Brain microvascular endothelial cell (primary cell): ENCODE data around the gene CDHR2.

Experiments used
- DNase-seq: peaks from one replicate; pipeline ENCODE4 v3.0.0-alpha.2; 2020
- H3K27ac ChIP-seq: fragments of 250-450 bp; sonication (Bioruptor Pico); 2 replicates; pipeline ENCODE4 v1.5.1; 2020; ENCODE audit warnings: mild to moderate bottlenecking, moderate library complexity
- H3K27me3 ChIP-seq: fragments of 250-450 bp; sonication (Bioruptor Pico); replicated peaks from 2 replicates; pipeline ENCODE4 v1.5.1; 2020; ENCODE audit warnings: mild to moderate bottlenecking
- H3K36me3 ChIP-seq: fragments of 250-450 bp; sonication (Bioruptor Pico); replicated peaks from 2 replicates; pipeline ENCODE4 v1.5.1; 2020; ENCODE audit warnings: mild to moderate bottlenecking
- H3K4me3 ChIP-seq: 2 replicates; pipeline ENCODE4 v1.5.1; 2011; ENCODE audit warnings: low read depth, mild to moderate bottlenecking, control low read depth, low read length, moderate library complexity
- CTCF ChIP-seq: IDR thresholded peaks from 2 replicates; pipeline ENCODE4 v1.5.1; 2011; ENCODE audit warnings: low read depth, mild to moderate bottlenecking, moderate library complexity, low read length, control low read depth, inconsistent platforms; ENCODE audit errors: missing control alignments
- in situ Hi-C: cut with HindIII; loops from 2 replicates; pipeline ENCODE4 v1.10.0; 2017; ENCODE audit warnings: low sequenced_read_pairs, low pct_ligation_motif_present

The CDHR2 gene

DNA sequence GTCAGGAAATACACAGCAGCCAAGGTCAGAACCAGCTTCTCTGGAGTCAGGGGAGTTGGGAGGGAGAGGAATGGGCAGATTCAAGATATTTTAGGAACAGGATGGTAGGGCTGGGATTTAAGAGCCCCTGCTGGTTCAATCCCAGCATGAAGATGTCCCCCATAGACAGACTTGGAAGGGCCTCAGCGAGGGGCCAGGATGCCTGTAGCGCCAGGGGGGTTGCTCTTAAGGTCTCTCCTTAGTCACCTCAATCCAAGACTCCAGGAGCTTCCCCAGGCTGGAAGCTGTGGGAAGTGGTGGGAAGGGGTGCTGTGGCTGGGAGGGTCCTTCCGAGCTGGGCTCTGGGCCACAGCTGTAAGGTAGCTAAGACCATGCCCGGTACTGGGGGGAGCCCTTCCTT, 90.1 kb downstream of the CDHR2 start:
- no peak for TF ChIP-seq CTCF
- H3K27ac ChIP-seq, result no peak overlapping the region
- in situ Hi-C loops, result no loop called here
- no peaks in the 10 kb centered on the region for H3K36me3 ChIP-seq
- H3K27me3 ChIP-seq, result peaks cover 4% of the 10 kb centered on the region
- DNase-seq, result no peak
- no peak overlapping the region for H3K4me3 ChIP-seq

DNA sequence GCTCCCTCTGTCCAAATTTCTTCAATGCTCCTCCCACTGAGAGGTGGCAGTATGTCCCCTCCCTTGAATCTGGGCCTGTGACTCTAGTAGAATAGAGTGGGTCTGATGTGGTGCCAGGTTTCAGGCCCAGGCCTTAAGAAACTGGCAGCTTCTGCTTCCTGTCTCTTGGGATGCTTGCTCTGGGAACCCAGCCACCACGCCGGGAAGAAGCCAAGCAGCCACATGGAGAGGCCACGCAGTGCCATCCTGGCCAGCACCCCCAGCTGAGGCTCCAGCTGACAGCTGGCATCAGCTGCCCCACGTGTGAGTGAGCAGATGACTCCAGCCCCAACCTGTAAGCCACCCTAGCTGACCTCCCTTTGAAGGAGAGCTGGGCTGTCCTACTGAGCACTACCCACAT, 90.8 kb downstream of the CDHR2 start:
- Histone ChIP-seq H3K36me3 (no peaks in the 10 kb centered on the region), H3K4me3 (no peak overlapping the region), H3K27me3 (peaks cover 1% of the 10 kb centered on the region), H3K27ac (no peak overlapping the region)
- DNase-seq, result no peak
- no peak for TF ChIP-seq CTCF
- in situ Hi-C loops, result no loop called here

GRCh38 chr5:176640616-176641015, 91.5 kb downstream of the CDHR2 start:
- Histone ChIP-seq H3K4me3 (no peak overlapping the region), H3K36me3 (no peaks in the 10 kb centered on the region), H3K27ac (no peak overlapping the region), H3K27me3 (no peaks in the 10 kb centered on the region)
- TF ChIP-seq CTCF, result no peak
- DNase-seq, result no peak
- in situ Hi-C loops, result no loop called here

DNA sequence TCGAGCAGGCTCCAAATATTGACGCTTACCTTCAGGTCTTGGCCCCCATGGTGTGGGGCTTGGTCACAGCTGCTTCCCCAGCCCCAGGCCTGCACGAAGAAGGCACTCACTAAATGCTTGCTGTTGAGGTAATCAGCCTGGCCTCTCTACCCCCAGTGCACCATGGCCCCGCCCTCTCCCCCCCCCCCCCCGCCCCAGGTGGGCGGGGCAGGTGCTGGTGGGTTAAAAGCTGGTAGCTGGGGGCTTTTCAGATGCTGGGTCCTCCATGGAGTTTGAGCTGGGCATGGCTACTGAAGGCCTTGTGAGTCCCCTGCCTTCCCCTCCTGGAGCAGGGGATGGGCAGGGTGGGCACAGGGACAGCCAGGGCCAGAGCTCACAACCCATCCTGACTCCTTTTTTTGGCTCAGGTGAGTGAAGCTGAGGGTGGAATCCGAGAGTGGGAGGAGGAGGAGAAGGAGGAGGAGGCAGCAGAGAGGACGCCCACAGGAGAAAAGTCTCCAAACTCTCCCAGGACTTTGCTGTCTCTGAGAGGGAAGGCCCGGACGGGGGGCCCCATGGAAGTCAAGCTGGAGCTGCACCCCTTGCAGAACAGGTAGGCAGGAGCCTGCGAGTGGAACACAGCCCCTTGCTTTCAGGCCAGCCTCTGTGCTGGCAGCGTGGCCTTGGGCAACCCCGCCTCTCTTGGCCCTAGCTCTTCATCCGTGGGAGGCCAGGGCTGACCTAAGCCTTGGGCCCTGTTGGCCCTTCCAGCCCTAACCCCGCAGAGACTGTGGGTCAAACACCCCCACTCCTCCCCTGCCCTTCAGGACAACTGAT, 93.7 kb downstream of the CDHR2 start:
- TF ChIP-seq CTCF, result no peak
- no peak for DNase-seq
- H3K27me3 ChIP-seq, result no peaks in the 10 kb centered on the region
- no peaks in the 10 kb centered on the region for H3K36me3 ChIP-seq
- H3K4me3 ChIP-seq, result no peak overlapping the region
- in situ Hi-C loops, result no loop called here
- no peak overlapping the region for H3K27ac ChIP-seq

DNA sequence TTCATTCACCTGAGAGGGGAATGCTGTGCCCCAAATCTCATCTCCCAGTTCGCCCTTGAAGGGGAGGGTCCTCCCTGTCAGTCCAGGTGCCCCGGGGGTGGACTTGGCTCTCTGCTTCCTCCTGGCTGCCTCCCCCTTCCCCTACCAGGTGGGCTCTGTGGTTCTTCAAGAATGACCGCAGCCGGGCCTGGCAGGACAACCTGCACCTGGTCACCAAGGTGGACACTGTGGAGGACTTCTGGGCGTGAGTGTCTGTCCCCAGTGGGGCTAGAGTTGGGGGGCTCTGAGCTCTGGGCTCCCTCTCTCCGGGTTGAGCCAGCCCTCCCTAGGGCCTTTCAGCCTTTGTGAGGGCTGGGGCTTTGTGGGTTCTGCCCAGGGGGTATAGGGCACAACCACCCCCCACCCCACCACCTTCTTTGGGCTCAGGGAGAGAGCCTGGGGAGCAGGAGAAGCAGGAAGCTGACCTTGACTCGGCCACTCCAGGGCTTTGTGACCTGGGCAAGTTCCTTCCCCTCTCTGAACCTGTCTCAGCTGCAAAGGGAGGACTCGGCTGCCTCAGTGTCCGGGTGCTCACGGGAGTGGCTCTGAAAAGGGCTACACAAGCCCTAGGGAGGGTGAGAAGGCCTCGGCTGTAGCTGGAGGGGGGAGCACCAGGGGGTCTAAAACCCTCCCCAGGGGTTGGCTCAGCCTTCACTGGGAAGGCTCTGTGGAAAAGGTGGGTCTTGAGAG, 94.5 kb downstream of the CDHR2 start:
- no peak for TF ChIP-seq CTCF
- H3K27me3 ChIP-seq, result no peaks in the 10 kb centered on the region
- H3K27ac ChIP-seq, result no peak overlapping the region
- DNase-seq, result no peak
- no peak overlapping the region for H3K4me3 ChIP-seq
- no peaks in the 10 kb centered on the region for H3K36me3 ChIP-seq
- in situ Hi-C loops, result no loop called here

DNA sequence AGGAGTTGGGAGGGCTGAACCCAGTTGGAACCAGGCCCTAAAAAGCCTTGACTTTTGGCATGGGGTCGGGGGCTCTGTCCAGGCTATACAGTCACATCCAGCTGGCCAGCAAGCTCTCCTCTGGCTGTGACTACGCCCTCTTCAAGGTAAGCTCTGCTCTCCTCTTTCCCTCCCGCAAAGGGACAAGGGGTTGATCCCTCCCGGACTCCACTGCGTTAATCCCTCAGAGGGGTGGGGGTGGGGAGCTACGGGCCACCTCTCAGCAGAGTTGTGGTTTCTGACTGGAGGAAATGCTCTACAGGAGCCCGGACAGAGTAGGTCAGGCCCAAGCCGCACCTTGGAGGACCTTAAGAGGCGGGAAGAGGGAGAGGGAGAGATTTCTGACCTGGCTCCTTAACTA, 95.2 kb downstream of the CDHR2 start:
- H3K27ac ChIP-seq, result no peak overlapping the region
- no peaks in the 10 kb centered on the region for H3K27me3 ChIP-seq
- no peaks in the 10 kb centered on the region for H3K36me3 ChIP-seq
- in situ Hi-C loops, result no loop called here
- DNase-seq, result no peak
- H3K4me3 ChIP-seq, result no peak overlapping the region
- no peak for TF ChIP-seq CTCF
